HUDEP-2 (cell line): ENCODE data around the gene DNAJB13.

ENCODE experiments used
- DNase-seq, 76 experiments: peaks; one replicate each; lab custom pipeline; 2025; ENCODE audit not compliant: unreplicated experiment in 76 of 76; lab: John Stamatoyannopoulos, UW

DNAJB13 gene

DNA sequence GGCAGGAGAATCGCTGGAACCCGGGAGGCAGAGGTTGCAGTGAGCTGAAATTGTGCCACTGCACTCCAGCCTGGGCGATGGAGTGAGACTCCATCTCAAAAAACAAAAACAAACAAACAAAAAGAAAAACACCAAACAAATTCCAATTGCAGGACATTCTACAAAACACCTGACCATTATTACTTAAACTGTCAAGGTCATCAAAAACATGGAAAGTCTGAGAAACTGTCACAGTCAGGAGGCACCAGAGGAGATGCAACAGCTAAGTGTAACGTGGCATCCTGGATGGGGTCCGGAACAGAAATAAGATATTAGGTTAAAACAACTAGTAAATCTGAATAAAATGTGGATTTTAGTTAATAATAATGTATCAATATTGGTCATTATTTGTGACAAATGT, 914 bp upstream of the DNAJB13 start:
- no peak for DNase-seq

DNA sequence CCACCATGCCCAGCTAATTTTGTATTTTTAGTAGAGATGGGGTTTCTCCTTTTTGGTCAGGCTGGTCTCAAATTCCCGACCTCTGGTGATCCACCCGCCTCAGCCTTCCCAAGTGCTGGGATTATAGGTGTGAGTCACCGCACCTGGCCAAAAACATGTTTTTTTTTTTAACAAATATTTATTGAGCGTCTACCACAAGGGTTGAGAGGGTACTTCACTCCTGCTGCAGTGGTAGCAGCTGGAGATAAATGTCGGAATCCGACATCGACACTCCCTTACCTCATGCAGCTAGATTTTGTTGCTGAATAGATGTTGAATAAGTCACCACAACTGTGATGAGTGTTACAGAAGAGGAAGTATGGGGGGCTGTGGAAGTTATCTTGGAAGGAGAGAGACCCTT, 971 bp downstream of the DNAJB13 start:
- DNase-seq = no peak

DNA sequence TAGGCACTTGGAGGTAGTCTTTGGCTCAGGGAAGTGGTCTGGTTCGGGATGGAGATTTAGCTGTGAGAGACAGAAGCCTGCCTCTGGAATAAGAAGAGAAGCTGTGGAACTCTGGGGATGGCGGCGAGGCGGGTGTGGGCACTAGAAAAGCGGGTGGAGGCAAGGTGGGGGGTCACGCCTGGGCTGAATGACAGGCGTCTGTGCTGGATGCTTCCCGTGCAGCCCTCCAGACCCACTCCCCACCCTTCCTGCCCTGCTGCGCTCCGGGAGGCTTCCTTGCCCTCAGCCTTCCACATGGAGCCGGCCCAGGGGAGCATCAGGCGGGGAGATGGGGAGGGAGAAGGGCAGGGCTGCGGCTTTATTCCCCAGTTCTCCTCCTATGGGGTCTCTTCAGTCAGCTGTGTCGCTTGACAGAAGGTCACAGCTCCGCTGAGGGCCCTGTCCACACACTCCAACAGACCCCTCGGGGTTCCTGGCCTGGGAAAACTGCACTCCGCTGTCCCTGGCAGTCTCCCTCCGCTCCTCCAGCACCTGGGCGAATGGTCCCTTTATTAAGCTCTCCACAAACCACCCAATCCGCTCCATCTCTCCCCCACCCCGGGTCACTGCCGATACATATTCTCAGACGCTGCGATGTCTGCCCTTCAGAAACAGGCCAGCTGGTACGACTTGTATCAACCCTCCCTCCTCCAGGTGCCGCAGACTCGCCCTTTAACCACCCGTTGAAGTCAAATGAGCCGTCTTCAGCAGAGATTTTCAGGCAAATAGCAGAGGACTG, 6.2 kb downstream of the DNAJB13 start:
- no peak for DNase-seq

DNA sequence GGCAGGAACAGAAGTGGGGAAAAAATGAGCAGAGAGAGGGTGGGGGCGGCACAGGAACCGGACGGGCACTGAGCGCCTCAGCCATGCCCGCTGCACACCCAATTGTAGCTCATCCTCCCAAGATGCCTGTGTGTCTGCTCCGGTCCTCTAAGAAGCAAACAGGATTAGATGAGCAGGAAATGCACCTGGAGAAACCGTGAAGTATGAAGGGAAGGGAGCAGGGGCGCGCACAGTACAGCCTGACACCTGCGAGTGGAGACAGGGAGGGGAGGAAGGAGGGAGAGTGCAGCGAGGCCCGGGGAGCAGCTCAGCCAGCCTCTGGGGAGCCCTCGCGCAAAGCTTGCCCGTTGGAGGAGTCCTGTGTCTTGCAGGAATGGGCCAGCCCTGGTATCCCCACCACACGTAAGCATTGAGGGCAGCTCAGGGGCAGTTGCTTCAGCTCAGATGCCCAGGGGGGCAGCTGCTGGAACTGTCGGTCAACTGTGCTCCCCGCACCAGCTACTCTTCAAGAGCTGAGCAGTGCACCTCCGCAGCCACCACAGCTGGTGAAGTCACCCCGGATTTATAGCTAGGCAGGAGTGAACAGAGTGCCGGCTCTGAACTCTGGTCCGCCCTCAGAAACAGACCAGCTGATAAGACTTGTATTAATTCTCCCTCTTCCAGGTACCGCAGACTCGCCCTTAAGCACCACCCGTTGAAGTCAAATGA, 7.0 kb downstream of the DNAJB13 start:
- no peak for DNase-seq

DNA sequence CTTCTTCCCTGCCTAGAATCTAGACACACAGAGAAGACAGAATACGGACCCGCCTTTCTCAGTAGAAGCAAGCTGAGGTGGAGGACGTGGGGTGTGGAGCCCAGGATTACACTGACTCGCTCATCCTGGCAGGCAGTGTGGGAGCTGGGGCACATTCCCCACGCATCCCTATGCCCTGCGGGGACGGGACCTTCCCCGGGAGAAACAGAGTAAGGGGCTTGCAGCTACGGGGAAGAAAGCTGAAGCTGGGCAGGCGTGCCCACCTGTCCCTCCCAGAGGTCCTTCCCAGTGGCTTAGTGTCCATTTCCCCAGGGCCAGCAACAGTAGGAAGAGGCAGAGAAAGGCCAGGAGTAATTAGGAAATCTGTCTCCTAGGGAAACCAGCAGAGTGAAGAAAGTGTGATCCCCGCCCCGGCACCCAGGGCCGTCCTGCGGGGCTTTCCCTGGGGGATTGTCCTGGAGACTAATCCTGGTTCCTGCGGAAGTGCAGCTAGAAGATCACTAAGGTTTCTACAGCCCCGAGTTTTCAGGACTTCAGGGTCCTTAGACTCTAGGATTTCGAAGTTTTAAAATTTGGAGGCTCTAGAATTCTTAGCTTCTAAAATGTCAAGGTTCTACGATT, 7.8 kb downstream of the DNAJB13 start:
- DNase-seq = no peak

DNA sequence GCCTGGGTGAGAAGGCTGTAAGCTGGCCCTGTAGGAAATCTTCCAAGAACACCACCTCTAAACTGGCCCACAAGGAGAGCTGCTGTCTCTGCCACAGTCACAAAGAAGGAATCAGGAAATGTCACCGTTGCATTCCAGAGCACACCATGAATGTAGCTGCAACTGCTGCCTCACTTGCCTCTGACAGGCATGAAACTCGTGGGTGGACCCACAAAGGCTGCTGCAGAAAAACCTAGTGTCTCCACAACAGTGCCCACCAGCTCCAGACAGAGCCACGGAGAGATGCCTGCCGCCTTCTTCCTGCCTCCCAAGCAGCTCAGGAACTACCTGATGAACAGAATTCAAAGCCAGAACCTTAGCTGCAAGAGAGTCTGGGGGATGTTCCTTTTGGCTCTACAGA, 10.5 kb downstream of the DNAJB13 start:
- DNase-seq = no peak

DNA sequence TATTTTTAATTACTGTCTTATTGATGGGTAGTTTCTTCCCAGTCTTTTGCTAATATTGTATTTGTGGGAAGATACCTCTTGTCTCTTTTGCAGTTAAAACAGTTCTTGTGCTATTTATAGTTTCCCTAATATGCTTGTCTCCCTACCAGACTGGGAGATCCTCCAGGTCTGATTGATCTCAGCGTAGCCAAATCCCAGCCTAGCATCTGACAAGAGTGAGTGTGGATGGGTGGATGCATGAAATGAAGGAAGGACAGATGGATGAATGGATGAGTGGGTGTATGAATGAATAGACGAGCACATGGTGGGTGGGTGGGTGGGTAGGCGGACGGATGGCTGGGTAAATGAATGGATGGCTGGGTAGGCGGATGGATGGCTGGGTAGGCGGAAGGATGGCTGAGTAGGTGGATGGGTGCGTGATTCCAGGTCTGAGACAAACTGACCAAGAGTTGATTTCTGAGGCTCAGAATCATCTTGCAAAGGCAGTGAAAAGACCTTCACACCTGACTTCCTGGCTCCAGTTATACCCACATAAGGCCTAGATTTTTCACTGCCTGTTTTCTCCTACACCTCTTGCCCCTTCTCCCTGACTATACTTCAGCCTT, 11.4 kb downstream of the DNAJB13 start:
- DNase-seq = no peak

DNA sequence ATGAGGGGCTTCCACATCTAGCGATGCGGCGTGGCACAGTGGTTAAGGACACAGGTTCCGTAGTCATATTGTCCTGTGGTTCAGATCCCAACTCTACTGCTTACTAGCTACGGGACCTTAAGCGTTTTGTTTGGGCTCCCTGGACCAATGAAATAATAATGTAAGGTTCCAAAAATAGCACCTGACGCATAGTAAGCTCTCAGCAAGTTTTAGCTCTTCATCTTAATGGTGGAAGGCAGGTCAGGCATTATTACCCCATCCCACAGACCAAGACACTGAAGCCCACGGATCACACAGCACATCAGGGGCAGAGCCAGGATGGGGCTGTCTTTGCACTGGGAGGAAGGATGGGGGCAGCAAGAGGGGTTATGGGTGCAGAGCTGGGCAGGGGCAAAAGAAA, 13.0 kb downstream of the DNAJB13 start:
- DNase-seq = no peak

DNA sequence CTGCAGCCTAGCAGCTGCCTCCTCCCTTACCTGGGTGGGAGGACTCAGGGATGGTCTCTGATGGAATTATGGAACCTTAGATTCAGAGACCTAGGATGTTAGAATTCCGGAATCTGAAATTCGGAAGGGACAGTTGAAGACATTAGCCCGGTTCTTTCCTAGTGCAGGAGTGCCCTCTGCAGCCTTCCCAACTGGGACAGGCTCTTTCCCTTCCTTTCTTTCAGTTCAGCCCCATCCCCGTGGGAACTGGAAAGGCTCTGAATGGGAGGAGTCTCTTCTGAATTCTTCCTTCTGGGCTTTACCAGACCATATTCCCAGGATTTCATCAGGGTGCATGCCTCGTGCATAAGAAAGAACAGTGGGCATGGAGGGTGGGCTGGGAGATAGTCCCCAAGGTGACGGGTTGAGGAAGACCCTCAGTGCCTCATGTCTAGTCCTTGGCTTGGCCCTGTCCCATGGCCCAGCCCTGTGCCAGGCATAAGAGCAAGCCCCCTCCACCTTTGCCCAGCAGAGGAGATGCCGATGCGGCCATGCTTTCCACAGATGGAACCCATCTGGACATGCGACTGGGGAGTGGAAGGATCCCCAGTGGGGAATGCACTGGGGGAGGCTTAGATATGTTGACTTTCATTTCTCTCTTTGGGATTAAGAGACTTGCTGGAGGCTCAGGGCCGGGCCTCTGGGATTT, 14.4 kb downstream of the DNAJB13 start:
- no peak for DNase-seq

DNA sequence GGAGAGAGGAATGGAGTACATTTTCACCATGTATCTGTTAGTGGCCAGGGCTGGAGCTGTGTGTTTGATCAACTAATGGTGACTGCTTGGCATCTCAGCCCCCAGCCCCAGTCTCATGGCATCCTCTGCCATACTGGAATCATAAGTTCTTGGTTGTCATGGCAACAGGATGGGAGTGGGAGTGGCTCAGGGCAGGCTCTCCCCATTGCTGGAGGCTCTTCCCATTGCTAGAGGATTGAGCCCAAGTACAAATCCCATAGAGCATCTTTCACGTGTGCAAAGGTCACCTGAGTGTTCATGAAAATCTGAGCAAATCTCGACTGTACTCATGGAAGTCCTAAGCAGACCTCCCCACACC, 14.9 kb downstream of the DNAJB13 start:
- DNase-seq = no peak

DNA sequence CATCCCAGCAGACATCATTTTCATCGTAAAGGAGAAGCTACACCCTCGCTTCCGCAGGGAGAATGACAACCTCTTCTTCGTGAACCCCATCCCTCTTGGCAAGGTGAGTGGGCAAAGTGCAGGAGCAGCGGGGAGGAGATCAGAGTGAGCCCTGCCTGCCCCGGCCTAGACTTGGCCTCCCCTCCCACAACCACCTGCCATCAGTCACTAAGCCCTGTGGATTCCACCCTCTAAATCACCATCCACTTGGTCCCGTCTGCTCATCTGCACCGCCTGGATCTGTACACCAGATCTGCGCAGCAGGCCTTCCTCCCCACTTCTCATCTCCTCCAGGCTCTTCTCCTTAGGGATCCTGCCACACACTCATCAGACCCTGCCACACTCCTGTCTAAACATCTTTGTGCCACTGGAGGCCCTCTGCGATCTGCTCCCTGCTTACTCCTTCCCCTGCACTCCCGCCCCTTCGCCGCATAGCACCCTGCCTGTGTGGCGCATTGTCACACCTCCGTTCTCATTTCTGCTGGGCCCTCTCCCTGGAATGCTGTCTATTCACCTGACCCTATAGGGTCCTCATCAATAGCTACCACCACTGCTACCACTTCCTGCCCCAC, 17.6 kb downstream of the DNAJB13 start:
- no peak for DNase-seq

DNA sequence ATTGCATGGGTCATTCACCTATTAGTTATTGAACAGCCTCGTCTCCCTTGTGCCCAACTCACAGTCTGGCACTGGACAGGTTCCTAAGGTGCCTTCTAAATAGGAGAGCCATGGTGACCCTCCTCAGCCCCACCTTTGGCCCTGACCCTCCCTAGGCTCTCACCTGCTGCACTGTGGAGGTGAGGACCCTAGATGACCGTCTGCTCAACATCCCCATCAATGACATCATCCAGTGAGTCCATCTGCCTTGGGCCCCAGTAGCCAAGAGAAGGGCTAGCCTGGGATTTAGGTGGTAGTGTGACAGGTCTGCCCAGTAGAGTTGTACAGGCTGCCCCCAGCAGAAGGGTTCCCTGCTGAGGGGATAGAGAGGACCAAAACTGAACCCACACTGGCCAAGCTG, 18.3 kb downstream of the DNAJB13 start:
- DNase-seq = no peak

DNA sequence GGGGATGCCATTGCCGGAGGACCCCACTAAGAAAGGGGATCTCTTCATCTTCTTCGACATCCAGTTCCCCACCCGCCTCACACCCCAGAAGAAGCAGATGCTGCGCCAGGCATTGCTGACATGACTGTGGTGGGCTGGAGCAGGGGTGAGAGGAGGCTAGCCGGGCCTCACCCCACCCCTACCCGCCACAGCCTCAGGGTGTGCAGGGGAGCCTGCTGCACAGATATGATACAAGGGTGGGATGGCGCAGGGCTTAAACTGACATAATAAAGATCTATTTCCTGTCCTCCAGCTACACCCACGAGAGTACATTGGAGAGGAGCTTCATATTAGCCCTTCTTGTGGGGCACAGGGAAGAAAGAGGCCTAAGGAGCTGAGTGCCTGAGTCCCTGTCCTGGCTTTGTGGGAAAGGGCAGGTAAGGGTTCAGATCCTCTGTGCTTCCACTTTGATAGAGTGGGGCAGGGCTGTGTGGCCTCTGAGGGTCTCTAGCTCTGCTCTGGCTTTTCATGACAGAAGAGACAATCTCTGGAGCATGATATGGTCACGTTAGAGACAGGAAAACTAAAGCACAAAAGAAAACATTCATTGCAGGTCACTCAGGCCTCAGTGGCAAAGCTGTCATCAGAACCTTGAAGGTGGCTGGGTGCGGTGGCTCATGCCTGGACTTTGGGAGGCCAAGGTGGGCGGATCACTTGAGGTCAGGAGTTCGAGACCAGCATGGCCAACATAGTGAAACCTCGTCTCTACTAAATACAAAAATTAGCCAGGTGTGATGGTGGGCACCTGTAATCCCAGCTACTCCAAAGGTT, 19.4 kb downstream of the DNAJB13 start:
- peak in 54 of 76 experiments; percentile 13 to 71 (median 47) for DNase-seq

DNA sequence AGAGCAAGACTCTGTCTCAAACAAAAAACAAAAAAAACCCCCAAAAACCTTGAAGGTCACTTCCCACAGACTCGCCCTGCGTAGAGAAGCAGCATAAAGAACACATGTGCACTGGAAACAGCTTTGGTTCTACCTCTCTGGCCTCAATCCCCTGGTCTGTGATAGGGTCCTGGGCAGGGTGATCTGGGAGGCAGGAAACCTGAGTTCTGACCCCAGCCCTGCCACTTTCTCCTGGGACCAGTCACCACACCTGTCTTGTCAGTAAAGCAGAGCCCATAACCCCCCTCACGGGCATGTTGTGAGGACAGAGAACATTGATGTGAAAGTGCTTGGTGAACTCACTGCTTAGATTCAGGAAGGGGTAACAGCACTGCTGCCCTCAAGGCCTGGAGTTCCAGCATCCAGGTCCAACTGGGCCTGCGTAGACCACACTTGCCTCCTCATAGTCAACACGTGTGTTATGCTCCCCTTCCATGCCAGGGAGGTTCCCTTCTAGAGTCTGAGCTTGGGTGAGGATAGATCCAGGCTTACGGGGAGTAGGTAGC, 20.4 kb downstream of the DNAJB13 start:
- DNase-seq = peak in 44 of 76 experiments; percentile 17 to 65 (median 45)

DNA sequence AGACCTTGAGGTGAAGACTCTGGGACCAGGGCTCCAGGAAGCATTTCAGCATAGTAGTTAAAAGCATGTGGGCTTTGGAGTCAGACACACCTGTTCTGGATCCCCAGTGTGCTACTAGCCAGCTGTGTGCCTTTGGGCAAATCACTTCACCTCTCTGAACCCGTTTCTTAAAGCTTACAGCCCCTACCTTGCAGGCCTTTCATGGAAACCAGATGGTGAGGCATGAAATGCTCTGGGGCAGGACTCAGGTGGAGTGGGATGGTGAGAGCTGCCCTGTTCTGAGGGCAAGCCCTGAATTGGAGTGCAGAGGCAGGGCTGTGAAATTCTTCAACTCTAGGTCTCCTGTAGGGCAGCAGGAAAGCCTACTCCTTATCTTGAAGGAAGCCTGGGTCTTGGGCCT, 21.4 kb downstream of the DNAJB13 start:
- DNase-seq = peak in 40 of 76 experiments; percentile 17 to 75 (median 44)

DNA sequence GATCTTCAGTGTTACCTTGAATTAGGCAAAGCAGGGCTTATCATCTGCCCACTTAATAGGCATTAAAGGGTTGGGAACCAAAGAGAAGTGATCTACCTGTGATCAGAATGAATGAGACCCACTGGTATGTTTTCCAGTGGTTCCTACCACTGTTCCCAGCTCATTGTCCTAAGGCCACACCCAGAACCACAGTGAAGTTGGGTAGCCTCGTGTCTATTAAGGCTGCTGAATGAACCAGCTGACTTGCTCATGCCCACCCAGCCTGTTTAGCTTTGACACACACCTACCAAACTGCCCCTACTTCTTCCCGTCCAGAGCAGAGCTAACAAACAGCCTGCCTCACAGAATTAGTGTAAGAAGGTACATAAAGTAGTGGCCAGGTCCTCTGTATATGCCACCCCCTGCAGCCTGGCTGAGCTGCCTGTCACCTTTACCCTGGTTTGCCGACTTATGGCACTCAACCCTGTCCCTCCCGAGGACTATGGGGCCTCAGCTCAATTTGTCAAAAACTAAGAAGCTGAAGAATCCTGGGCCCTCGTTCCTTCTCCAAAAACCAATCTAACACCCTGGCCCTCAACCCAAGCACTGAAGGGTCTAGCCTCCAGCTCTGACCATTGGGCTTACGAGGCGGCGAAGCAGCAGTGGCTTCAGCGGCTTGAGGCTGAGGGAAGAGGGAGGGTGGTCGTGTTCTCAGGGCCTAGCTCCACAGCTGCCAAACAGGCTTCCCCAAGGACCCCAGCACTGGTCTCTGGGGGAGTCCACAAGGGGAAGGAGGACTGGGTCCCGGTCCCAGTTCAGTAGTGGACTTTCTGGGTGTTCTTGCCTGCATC, 22.0 kb downstream of the DNAJB13 start:
- peak in 26 of 76 experiments; percentile 15 to 79 (median 51) for DNase-seq

DNA sequence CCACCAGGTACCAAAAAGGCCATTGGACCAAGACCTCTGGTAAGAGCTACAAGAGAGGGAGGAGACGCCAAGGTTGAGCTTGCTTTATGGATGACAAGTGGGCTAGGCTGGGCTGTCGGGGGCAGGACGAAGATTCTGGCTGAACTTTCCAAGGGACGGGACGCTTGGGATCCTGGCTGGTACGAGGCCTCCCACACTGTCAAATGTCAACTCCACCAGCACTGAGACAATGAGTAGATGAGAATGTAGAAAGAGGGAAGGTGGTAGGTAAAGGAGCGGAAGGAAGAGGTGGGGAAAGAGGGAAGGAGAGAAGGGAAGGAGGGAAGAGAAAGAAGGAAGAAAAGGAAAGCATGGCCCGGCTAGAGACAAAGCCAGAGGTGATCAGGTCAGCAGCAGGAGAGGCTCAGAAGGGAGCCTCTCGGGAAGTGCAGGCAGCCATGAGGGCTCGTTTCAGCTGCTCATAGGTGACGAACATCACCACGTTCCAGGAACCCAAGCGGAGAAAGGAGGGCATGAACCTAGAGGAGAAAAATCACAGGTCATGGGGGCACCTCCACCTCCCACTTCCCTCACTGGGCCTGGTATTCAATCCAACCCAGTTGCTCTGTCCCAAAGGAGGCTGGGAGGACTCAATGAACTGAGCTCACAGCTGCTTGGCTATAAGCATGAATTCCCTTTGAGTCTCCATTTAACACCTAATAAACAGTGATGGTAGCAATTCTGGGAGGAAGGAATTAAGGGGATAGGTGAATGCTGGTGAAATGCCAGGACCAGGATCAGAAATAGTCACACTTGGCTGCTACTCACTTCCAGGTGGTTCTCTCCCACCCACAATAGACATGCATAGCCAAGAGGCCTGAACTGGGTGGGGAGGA, 24.0 kb downstream of the DNAJB13 start:
- no peak for DNase-seq

DNA sequence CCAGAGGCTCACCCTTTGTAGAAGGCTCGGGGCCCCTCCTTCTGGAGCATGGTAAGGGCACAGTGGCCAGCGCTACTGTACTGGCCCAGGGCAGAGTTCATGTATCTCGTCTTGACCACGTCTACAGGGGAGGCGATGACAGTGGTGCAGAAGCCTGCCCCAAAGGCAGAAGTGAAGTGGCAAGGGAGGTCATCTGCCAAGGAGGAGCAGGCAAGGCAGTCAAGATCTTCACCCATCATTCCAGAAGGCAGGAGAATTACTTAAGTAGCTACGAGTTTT, 24.6 kb downstream of the DNAJB13 start:
- no peak for DNase-seq
